GM12892 (cell line): ENCODE data around the gene GSK3B.

ENCODE experiments used
- POLR2A ChIP-seq: IDR thresholded peaks from 2 replicates; pipeline ENCODE4 v1.6.1; 2011; ENCODE audit warnings: low read depth, low read length, control low read depth
- POLR2AphosphoS5 ChIP-seq: IDR thresholded peaks from 2 replicates; pipeline ENCODE4 v1.6.1; 2011; ENCODE audit warnings: low read depth, low read length, control low read depth
- TAF1 ChIP-seq: IDR thresholded peaks from 2 replicates; pipeline ENCODE4 v1.6.1; 2011; ENCODE audit warnings: low read depth, mild to moderate bottlenecking, control low read depth, low read length, borderline replicate concordance

GRCh38 chr3:120057626-120058025 lies 36.6 kb downstream of the GSK3B start:
- TF ChIP-seq POLR2A: no peak
- no peak for TF ChIP-seq POLR2AphosphoS5
- TF ChIP-seq TAF1: no peak
